ENCODE results near the gene HES4.
A peak's percentile ranks its signal among the peaks of the same experiment; 100 is the strongest.

GRCh38 chr1:983798-984475, 16.0 kb downstream of the HES4 start:
- TF ChIP-seq CTCF (IDR thresholded peaks at IDR 0.05; ENCODE audit: low read length) (peak; percentile 68), EZH2 (IDR thresholded peaks at IDR 0.05; ENCODE audit: borderline replicate concordance, low read length) (no peak)

All from OCI-LY1 (cell line).